Stimulated activated CD4-positive, alpha-beta T cell treated with anti-CD3 and anti-CD28 coated beads, Interleukin-1b, Interleukin-23, amount 100 ng/mL, for 24 hours (primary cell): Measurements from ENCODE around the gene ASB4.
A peak's percentile ranks its signal among the peaks of the same experiment; 100 is the strongest.
"Not testable (repeated sequence)": the region's sequence is repeated elsewhere in the genome, so short reads cannot be mapped to it uniquely, and the experiment has no call there.

ENCODE experiments used
- DNase-seq, 4 experiments: peaks; one replicate each; pipeline ENCODE4 v3.0.0-alpha.2; 2020; ENCODE audit warnings: low read depth in 4 of 4, low spot score in 1 of 4

Gene ASB4

DNA sequence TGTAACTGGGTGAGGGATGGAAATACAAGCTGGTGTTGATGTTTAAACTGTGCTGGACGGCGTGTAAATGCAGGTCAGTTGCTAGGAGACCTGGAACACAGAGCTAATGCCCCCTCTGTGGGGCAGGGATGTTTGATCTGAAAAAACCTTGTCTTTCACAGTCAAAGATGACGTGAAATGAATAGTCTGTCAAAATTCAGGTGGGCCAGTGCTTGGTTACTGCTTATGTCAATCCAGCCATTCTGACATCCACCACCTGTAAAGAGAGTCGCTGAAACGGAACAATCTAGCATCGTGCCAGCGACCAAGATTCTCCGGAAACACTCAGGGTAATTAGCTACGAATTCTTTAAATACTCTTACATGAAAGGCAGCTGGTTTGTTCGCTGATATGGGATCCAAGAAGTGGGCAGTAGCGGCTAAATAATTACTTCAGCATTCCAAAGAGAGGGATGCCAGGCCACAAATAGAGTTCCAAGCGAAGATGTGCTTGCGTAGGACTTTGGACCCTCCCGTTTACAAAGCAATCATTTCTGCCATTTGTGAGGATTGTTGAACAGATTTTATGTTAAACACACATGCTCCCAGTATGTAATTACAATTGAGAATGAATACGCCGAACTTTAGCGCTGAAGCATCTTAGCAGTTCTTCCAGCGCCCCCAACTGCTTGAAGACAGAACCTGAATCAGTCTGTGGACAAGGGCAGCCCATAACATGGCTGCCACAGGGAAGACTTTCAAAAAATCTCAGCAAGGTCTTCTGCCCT, 7.3 kb upstream of the ASB4 start:
- no peak for DNase-seq

GRCh38 chr7:95479992-95480624, 5.6 kb upstream of the ASB4 start:
- no peak for DNase-seq

GRCh38 chr7:95481271-95482165, 4.2 kb upstream of the ASB4 start:
- no peak for DNase-seq

- DNase-seq, result no peak
Observed at GRCh38 chr7:95482424-95482823, 3.3 kb upstream of the ASB4 start.

DNA sequence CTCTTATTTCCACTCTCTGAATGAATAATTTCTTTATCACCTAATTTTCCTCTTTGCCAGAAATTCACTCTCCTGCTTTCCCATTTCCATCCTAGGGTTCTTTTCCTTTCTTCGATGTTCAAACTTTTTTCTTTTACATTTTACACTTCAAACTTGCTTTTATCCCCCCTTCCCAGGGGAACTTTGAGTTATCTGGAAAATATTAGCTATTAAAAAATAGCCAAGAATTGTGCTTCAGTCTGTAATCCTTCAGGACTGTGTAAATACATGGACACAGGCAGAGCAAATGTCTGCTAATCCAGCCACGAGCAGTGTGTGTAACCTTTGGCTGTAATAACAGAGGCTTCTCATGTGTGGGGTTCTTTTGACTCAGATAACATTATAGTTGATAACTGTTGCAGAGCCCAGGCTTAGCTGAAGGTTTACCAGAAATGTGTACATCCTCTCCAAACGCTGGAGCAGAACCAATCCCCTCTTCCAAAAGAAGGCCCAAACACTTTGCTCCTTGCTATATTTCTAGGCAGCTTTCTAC, 4.6 kb downstream of the ASB4 start:
- no peak for DNase-seq

GRCh38 chr7:95491201-95491600, 5.5 kb downstream of the ASB4 start:
- no peak for DNase-seq

DNA sequence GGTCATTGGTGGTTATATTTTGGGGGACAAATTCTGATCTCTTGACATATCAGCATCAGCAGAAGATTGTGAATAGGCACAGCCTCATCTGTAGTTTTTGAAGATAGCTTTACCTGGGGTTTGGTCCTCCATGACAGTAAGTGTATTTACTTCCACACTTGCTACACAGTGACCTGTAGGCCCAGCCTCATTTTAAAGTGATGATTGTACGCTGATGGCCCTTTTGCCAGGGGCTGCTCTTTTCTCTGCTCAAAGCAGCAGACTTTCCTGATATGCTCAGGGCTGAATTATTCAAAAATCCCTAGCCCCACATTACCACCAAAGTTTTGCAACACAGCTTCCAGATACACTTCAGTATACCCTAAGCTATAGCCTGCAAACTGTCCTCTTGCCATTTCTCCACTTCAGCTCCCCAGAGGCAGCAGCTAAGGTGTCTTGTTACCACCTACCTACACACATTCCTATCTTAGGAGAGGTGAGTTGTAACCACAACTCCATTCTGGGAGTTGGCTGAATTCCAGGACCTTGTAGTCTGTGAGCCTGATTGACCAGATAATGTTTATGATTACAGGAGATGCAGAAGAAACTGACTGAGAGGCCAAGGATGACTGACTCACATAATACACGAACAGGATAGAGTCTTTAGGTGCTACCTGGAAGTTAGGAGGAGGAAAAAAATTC, 6.0 kb downstream of the ASB4 start:
- no peak for DNase-seq

DNA sequence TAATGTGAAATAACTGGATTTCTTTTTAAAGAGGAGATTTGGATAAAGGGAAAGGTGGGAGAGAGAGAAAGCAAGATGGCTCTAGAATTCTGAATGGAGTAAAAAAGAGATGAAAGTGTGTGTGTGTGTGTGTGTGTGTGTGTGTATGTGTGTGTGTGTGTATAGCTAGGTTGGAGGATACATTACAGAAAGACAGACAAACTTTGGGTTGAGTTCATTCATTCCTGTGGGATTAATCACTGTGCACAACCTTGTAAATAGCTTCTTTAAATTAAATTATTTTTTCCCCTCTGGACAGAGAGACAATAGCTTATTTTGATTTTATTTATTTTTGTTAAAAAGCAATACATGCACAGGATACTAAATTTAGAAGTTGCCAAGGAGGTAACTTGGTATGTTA, 7.5 kb downstream of the ASB4 start:
- DNase-seq, result no peak

DNA sequence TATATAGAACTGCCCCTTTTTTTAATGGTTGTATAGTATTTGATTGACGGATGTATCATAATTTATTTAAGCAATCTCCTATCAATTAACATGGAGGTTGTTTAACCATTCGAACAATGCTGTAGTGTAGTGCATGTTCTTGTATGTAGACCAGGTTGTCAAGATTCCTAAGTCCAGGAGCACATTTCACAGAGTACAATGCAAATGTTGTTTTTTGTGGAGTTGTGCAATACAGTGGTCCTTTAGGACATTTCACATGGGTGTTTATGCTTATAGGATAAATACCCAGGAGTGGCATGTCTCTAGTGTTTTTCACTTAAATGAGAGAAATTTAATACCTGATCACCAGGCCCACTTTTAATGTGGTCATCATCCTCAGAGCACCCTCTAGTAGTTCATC, 8.1 kb downstream of the ASB4 start:
- no peak for DNase-seq

DNA sequence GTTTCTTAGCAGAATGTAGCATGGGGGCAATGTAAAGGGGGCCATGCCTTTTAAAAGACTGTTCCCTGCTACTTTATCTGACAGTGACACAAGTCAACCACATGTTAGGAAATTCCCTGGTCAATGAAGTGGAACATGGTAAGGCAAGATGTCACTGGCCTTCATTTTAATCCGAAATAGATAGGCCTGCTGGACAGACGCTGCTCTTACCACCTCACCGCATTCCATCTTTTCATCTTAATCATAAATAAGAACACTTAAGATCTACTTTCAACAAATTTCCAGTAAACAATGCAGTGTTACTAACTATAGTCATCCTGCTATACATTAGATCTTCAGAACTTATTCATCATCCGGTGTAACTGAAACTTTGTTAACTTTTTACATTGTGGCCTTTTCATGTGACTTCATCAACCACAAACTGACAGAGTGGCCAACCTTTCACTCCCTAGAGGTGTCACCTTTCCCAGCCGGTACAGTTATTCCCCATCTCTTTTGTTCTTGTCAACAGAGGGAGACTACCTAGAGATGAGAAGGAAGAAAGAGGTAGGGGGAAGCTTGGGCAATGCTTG, 15.6 kb downstream of the ASB4 start:
- DNase-seq, result no peak

DNA sequence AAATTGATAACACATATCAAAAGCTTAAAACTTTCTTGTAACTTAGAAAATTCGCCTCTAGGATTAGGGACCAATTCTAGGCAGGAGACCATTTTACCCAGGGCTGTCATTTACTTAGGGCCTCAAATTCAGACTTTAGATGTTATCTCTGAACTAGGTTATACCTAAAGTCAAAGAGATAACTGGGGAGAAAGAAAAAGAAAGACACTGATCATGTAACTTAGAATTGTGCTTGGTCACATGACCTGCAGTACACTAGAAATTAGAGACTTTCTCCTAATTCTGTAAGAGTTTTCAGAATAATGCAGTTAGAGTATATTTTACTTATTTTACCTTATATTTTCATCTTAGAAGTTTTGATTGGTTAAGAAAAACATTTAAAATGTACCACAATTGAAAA, 16.7 kb downstream of the ASB4 start:
- no peak for DNase-seq

DNA sequence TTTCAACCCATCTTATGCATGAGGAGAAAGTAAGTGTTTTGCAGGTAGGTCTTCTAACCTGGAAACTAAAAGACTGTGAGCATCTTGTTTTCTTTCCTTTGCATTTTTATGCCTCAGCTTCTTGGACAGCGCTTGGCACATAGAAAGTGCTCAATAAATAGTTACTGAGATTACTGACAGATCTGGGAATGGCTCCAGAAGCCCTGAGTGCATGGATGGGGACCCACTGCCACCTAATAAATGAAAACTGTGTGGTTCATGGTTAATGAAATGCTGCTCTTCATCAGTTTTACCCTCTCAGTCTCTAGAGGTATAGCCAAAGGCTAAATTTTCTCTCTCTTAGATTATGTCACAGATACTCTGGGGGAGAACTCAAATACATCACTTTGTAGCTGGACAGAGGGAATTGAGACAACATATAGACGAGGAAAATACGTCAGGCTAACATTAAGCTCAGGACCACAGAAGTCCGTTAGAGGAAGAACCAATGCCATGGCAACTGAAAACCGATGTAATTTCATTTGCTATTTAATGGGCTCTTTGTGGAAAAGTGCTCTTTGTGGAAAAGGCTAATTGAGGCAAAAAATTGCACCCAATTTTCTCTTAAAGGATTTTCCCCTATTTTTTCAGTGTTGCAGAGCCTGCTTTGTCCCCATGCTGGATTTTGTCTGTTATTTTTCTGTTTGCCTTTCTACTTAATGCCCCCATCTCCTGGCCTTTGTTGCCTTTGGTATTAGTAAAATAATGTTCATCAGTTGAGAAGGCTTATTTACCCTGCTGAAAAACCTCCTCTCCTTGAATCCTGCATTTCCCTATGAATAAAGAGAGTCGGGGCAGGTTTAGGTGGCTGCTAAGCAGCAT, 17.8 kb downstream of the ASB4 start:
- DNase-seq, result no peak

GRCh38 chr7:95504132-95504588, 18.4 kb downstream of the ASB4 start:
- not testable (repeated sequence) for DNase-seq

DNA sequence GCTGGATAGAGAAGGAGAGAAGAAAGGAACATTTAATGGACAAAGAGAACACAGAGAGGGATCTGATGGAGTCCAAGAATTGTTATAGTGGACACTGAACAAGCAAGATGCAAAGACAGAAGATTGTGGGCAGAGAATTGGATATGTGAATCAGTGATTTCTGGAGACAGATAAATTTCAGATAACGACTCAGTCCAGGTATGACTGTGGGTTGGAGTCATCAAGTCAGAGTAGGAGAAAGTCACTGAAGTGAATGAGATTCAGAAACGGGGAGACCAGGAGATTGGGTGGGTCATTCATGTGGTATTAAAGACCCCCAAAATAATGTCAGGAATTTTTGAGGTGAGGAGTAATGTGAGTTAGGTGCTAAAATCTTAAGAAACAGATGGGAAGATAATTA, 23.0 kb downstream of the ASB4 start:
- DNase-seq, result no peak

DNA sequence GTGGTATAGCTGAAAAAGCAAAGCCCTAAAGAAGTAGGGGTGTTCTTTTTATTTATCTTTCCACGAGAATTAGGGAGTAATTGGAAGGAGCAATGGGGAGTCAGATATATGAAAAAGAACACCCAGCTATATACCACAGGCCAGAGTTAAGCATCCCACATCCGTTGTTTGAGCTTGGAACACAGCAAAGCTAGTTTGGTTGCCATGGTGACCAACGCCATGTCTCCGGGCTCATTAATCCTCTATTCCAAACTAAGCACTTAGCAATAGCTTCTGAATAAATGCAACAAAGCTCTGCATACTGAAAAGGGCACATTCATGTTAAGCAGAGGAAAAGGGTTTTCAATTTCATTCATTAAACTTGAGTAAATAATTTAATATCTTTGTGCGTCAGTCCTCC, 23.5 kb downstream of the ASB4 start:
- DNase-seq, result no peak

DNA sequence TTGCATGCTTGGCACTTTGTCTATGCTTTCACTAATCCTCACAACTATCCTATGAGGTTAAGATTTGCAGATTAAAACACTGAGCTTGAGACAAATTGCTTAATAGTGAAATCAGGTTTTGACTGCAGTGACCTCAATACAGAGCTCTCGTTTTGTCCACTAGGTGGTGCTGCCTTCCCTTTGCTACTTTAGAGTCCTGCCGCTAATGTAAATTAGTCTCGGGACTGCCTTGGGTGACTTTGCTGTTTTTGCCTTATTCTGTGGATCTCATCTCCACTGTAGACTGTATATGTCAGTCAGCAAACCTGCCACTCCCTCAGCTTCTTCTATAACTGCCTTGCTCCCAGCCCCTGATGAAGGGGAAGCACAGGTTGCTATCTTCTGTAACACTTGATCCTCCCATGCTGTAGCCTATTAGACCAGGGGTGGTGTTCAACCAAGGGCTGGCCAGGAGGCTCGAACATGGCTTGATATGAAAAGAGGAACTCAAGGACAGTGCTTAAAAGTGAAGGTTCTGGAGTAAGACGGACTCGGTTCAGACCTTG, 26.0 kb downstream of the ASB4 start:
- peak in 3 of 4 experiments; percentile 12 to 25 (median 13) for DNase-seq

DNA sequence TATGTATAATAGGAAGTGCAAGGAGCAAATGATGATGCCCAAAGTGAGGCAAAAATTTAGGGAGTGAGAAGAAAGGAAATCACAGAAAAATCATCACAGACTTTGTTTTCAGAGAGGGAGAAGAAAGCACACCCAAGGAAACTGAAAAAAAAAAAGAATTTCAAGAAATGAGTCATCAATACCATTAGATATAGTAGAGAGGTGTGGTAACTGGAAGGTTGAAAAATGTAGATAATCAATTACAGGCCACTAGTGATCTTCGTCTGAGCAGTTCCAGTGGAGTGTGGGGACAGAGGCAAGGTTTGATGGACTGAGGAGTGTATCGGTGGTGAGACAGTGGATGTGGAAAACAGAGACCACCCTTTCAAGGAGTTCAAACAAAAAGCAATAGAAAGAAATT, 31.7 kb downstream of the ASB4 start:
- no peak for DNase-seq

DNA sequence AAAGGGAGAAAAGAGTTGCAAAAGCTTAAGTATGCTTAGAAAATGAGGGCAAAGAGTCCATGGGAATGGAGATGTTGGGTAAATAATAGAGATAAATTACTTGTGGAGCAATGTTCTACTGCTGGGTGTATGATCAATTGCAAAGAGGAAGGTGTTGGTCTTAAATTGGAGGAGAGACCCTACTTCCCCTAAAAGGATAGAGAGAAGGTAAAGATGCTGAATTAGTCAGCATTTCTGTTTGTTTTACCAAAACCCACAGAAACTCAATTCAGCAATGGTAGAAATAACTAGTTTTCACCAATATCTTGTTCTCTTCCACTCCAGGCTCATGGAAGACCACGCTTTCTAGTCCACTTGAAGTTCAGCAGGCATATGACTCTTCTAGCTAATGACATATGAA, 32.1 kb downstream of the ASB4 start:
- no peak for DNase-seq

DNA sequence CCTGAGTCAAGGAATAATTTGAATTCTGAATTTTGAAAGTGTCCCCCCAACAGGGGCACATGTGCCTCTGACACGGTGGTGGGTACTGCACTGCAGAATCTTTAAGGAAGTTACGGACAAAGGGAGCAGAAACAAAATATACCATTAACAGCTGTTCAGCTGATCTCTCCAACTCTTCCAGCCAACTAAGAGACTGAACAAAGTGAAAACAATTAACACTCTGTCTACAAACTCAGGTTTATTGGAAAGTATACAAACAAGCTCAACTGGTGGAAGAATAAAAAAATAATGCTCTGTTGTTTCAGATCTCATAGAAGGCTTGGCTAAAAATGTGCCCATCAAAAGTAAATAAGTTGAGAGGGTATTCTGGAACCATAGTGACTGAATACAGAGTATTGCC, 34.4 kb downstream of the ASB4 start:
- DNase-seq, result no peak
